ENCODE measurements around the gene TMEM43.

The TMEM43 gene

DNA sequence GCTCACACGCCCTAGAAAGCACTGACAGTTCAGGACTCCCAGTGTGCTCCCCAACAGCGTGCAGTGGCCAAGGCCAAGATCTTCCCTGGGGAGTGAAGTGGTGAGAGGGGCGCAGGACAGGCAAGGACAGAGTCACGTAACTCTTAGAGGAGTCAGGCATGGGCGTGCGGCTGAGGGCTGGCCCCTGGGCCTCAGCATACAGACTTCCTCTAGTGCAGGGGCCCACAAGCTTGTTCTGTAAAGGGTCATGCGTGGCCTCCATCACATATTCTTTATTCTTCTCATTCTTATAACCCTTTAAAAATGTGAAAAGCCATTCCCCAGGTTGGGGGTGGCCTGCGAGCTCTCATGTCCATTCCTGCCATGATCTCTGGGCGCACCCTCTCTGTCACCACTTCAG is 25.2 kb downstream of the TMEM43 start:
- H3K27me3 Mint-ChIP-seq = no peaks in the 10 kb centered on the region
- no peak overlapping the region for H3K4me3 Mint-ChIP-seq
- peaks cover 61% of the 10 kb centered on the region for H3K36me3 Mint-ChIP-seq
- H3K9me3 Mint-ChIP-seq = no peaks in the 10 kb centered on the region
- H3K27ac Mint-ChIP-seq = no peak overlapping the region
- no peak for ATAC-seq
- peaks cover 11% of the 10 kb centered on the region for H3K4me1 Mint-ChIP-seq

GRCh38 chr3:14150491-14151230 is 25.8 kb downstream of the TMEM43 start:
- ATAC-seq = no peak
- no peaks in the 10 kb centered on the region for H3K27me3 Mint-ChIP-seq
- H3K27ac Mint-ChIP-seq = peak overlapping the region; percentile 22
- H3K36me3 Mint-ChIP-seq = peaks cover 66% of the 10 kb centered on the region
- no peaks in the 10 kb centered on the region for H3K9me3 Mint-ChIP-seq
- no peak overlapping the region for H3K4me3 Mint-ChIP-seq
- peaks cover 6% of the 10 kb centered on the region for H3K4me1 Mint-ChIP-seq

- peaks cover 65% of the 10 kb centered on the region for H3K36me3 Mint-ChIP-seq
- H3K4me3 Mint-ChIP-seq = no peak overlapping the region
- peaks cover 7% of the 10 kb centered on the region for H3K4me1 Mint-ChIP-seq
- no peaks in the 10 kb centered on the region for H3K27me3 Mint-ChIP-seq
- H3K27ac Mint-ChIP-seq = no peak overlapping the region
- ATAC-seq = no peak
- no peaks in the 10 kb centered on the region for H3K9me3 Mint-ChIP-seq
Observed at GRCh38 chr3:14151471-14152083, 26.7 kb downstream of the TMEM43 start.

GRCh38 chr3:14152233-14152962 is 27.5 kb downstream of the TMEM43 start:
- Mint-ChIP-seq H3K27me3 (no peaks in the 10 kb centered on the region), H3K9me3 (no peaks in the 10 kb centered on the region), H3K36me3 (peaks cover 63% of the 10 kb centered on the region), H3K4me1 (peaks cover 7% of the 10 kb centered on the region), H3K4me3 (no peak overlapping the region), H3K27ac (no peak overlapping the region)
- ATAC-seq = no peak

- ATAC-seq = no peak
- peaks cover 7% of the 10 kb centered on the region for H3K4me1 Mint-ChIP-seq
- no peak overlapping the region for H3K4me3 Mint-ChIP-seq
- peaks cover 64% of the 10 kb centered on the region for H3K36me3 Mint-ChIP-seq
- H3K9me3 Mint-ChIP-seq = no peaks in the 10 kb centered on the region
- H3K27ac Mint-ChIP-seq = no peak overlapping the region
- no peaks in the 10 kb centered on the region for H3K27me3 Mint-ChIP-seq
Observed at GRCh38 chr3:14152963-14153355, 28.1 kb downstream of the TMEM43 start.

GRCh38 chr3:14153663-14154062 is 28.8 kb downstream of the TMEM43 start:
- Mint-ChIP-seq H3K4me1 (peaks cover 7% of the 10 kb centered on the region), H3K27me3 (no peaks in the 10 kb centered on the region), H3K27ac (no peak overlapping the region), H3K4me3 (no peak overlapping the region), H3K36me3 (peaks cover 70% of the 10 kb centered on the region), H3K9me3 (no peaks in the 10 kb centered on the region)
- no peak for ATAC-seq

GRCh38 chr3:14154276-14154675 is 29.4 kb downstream of the TMEM43 start:
- Mint-ChIP-seq H3K4me3 (no peak overlapping the region), H3K27me3 (no peaks in the 10 kb centered on the region), H3K36me3 (peaks cover 76% of the 10 kb centered on the region), H3K4me1 (peaks cover 7% of the 10 kb centered on the region), H3K9me3 (no peaks in the 10 kb centered on the region), H3K27ac (no peak overlapping the region)
- ATAC-seq = no peak

DNA sequence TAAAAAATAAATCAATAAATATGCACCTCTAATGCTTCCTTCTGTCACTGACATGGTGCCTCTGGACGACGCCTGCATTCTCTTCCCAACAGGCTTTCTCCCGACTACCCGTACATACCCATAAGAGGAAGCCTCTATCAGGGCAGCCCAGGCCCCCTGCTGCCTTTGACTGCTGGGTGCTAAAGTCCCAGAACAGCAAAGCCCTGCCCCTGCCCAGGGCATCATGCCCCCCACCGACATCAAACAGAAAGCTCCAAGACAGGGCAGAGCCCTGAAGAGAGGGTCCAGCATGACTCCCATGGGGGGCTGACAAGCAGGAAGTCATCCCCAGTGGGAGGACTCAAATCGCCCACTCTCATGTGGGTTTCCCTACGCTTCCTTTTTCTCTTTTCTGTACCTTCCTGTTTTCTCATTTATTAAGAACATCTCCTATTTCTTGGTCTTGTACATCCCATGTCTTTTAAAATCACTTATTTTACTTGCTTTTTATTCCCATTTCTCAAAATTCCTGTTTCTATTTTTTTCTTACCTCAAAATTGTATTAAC is 30.1 kb downstream of the TMEM43 start:
- no peak for ATAC-seq
- no peaks in the 10 kb centered on the region for H3K27me3 Mint-ChIP-seq
- H3K4me1 Mint-ChIP-seq = peaks cover 7% of the 10 kb centered on the region
- no peak overlapping the region for H3K27ac Mint-ChIP-seq
- no peak overlapping the region for H3K4me3 Mint-ChIP-seq
- H3K9me3 Mint-ChIP-seq = no peaks in the 10 kb centered on the region
- H3K36me3 Mint-ChIP-seq = peaks cover 82% of the 10 kb centered on the region

DNA sequence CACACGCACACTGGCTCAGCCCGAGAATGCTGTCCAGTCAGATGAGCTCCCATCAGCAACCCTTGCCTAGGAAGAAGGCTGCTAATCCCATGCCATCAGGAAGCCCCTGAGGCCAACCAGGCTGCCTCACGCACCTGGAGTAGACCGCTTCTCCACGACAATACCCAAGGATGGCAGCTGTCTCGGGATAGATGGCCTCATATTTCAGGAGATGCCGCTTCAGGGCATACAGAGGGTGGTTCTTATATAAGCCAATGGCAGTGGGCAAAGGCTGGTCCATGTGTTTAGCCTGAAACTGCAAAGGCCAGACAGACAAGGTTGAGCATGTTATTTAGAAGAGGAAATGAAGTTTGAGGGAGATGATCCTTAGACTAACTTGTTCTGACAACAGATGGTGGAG is 31.3 kb downstream of the TMEM43 start:
- Mint-ChIP-seq H3K27me3 (no peaks in the 10 kb centered on the region), H3K4me3 (no peak overlapping the region), H3K27ac (no peak overlapping the region), H3K36me3 (peaks cover 85% of the 10 kb centered on the region), H3K4me1 (peaks cover 7% of the 10 kb centered on the region), H3K9me3 (no peaks in the 10 kb centered on the region)
- ATAC-seq = no peak

DNA sequence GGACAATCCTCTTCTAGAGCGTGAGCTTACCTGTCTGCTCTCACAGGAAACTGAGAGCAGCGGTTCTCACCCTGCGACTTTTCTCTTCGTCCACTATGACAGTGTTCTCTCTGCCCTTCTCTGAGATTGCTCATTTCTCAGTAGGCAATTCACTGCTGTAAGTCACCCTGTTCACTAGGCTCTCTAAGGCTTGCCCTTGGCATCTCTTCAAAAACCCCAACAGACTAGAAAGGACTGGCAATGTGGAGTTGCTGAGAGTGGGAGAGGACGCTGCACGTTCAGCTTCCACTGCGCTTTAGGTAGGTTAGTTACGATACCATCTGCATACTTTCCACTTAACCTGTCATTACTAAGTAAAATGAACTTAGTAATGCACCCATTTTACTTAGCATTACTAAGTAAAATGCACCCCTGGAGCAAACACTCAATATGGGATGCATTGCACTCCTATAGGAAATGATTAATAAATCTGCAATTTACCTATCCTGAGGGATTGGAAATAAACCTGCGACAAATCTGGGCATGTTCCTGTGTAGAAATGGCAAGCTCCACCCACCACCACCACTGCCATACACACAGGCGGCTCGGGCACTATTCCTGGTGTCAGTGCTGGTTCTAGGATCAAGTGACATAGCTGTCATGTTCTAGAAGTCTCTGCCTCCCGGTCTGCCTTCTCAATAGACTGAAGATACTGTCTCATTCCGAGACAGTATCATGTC is 32.1 kb downstream of the TMEM43 start:
- no peak overlapping the region for H3K27ac Mint-ChIP-seq
- no peaks in the 10 kb centered on the region for H3K9me3 Mint-ChIP-seq
- peaks cover 7% of the 10 kb centered on the region for H3K4me1 Mint-ChIP-seq
- peaks cover 93% of the 10 kb centered on the region for H3K36me3 Mint-ChIP-seq
- no peaks in the 10 kb centered on the region for H3K27me3 Mint-ChIP-seq
- ATAC-seq = no peak
- no peak overlapping the region for H3K4me3 Mint-ChIP-seq

GRCh38 chr3:14157951-14158350 is 33.1 kb downstream of the TMEM43 start:
- H3K4me3 Mint-ChIP-seq = no peak overlapping the region
- H3K9me3 Mint-ChIP-seq = no peaks in the 10 kb centered on the region
- no peak for ATAC-seq
- H3K36me3 Mint-ChIP-seq = peaks cover 93% of the 10 kb centered on the region
- H3K27ac Mint-ChIP-seq = no peak overlapping the region
- no peaks in the 10 kb centered on the region for H3K27me3 Mint-ChIP-seq
- H3K4me1 Mint-ChIP-seq = peaks cover 7% of the 10 kb centered on the region

DNA sequence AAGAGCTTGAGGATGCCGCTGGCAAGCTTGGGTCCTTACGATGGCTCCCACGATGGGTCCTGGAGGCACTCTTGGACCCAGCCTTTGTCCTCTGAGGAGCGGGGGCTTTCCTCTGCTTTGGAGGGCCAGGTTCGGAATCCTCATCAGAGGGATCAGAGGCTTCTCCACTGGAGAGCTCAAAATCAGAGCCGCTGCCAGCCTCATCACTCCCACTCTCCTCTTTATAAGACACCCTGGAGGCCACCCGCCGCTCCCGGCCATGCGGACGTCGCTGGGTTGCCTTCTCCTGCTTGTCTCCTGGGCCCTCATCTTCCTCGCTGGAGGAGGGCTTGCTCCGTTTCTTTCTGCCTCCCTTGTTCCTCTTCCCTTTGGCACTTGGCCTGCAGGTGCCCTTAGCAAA is 33.5 kb downstream of the TMEM43 start:
- peaks cover 95% of the 10 kb centered on the region for H3K36me3 Mint-ChIP-seq
- H3K27me3 Mint-ChIP-seq = no peaks in the 10 kb centered on the region

GRCh38 chr3:14159426-14159825 is 34.6 kb downstream of the TMEM43 start:
- no peak overlapping the region for H3K27ac Mint-ChIP-seq
- peaks cover 95% of the 10 kb centered on the region for H3K36me3 Mint-ChIP-seq
- ATAC-seq = no peak
- no peaks in the 10 kb centered on the region for H3K9me3 Mint-ChIP-seq
- no peaks in the 10 kb centered on the region for H3K27me3 Mint-ChIP-seq
- H3K4me1 Mint-ChIP-seq = peaks cover 7% of the 10 kb centered on the region
- H3K4me3 Mint-ChIP-seq = no peak overlapping the region

More for the DNA sequence above, 33.5 kb downstream of the TMEM43 start:
- ATAC-seq = no peak
- no peak overlapping the region for H3K27ac Mint-ChIP-seq
- H3K4me1 Mint-ChIP-seq = peaks cover 7% of the 10 kb centered on the region
- no peak overlapping the region for H3K4me3 Mint-ChIP-seq
- H3K9me3 Mint-ChIP-seq = no peaks in the 10 kb centered on the region

DNA sequence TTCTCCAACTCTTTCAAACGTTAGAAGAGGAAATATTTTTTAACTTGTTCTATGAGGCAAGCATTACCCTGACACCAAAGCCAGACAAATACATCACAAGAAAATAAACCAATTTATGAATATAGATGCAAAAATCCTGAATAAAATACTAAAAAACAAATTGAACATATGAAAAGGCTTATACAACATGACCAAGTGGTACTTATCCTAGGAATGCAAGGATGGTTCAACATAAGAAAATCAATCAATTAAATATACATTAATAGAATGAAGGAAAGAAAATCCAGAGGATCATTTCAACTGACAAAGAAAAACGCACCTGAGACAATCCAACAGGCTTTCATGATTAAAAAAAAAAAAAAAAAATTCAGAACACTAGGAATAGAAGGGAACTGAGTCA is 36.4 kb downstream of the TMEM43 start:
- no peak for ATAC-seq
- H3K27me3 Mint-ChIP-seq = no peaks in the 10 kb centered on the region
- no peak overlapping the region for H3K27ac Mint-ChIP-seq
- H3K36me3 Mint-ChIP-seq = peaks cover 95% of the 10 kb centered on the region
- H3K9me3 Mint-ChIP-seq = no peaks in the 10 kb centered on the region
- H3K4me1 Mint-ChIP-seq = peaks cover under 1% of the 10 kb centered on the region
- no peak overlapping the region for H3K4me3 Mint-ChIP-seq

GRCh38 chr3:14162178-14162577 is 37.3 kb downstream of the TMEM43 start:
- Mint-ChIP-seq H3K9me3 (no peaks in the 10 kb centered on the region), H3K4me3 (no peak overlapping the region), H3K4me1 (peaks cover 2% of the 10 kb centered on the region), H3K27me3 (no peaks in the 10 kb centered on the region), H3K36me3 (peaks cover 99% of the 10 kb centered on the region), H3K27ac (no peak overlapping the region)
- no peak for ATAC-seq

Measured in stimulated activated memory B cell treated with anti-CD40 and anti-IgM and Interleukin-4, amounts not matched to agents 10 μg/mL and 1 μg/mL and 100 μg/mL, for 72 hours (primary cell).